Lower leg skin (tissue), 3 donors: Measurements from ENCODE around the gene NTN4.

ENCODE experiments used
- POLR2A ChIP-seq, 2 donors: fragments of 450-650 bp; IDR thresholded peaks; one replicate each; pipeline ENCODE4 v1.6.1; 2016 to 2017; ENCODE audit warnings: antibody characterized with exemption in 2 of 2, mild to moderate bottlenecking in 1 of 2, moderate library complexity in 1 of 2
- TF ChIP-seq, protein P1 (sequence below), 3 donors: fragments of 450-650 bp; IDR thresholded peaks; one replicate each; pipeline ENCODE4 v1.5.1; 2016; ENCODE audit warnings: antibody characterized with exemption in 3 of 3, mild to moderate bottlenecking in 3 of 3, moderate library complexity in 2 of 3

DNA sequence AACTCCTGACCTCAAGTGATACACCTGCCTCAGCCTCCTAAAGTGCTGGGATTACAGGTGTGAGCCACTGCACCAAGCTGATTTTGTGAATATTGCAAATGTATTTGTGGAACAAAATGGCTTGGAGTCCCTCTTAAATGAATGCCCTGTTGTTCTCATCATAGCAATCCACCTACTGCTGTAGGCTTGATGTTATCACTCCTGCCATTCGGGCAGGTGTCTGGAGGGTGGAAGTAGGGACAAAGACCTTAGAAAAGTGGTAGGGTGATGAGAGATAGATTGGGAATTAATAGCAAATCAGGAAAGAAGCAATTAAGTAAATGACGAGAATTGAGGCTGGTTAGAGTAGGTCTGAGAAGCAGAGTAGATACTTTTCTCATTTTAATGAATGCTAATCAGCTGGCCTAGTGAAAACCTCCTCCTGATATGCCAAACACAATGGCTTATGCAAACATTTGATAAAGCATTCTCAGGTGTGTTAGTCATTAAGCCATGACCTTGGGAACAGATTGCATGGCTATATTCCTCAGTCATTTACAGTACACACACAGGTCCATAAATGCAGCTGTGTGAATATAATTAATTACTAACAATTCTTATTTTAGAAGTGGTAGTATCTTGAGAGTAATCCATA lies 178.8 kb downstream of the NTN4 start:
- TF ChIP-seq, protein P1, sequence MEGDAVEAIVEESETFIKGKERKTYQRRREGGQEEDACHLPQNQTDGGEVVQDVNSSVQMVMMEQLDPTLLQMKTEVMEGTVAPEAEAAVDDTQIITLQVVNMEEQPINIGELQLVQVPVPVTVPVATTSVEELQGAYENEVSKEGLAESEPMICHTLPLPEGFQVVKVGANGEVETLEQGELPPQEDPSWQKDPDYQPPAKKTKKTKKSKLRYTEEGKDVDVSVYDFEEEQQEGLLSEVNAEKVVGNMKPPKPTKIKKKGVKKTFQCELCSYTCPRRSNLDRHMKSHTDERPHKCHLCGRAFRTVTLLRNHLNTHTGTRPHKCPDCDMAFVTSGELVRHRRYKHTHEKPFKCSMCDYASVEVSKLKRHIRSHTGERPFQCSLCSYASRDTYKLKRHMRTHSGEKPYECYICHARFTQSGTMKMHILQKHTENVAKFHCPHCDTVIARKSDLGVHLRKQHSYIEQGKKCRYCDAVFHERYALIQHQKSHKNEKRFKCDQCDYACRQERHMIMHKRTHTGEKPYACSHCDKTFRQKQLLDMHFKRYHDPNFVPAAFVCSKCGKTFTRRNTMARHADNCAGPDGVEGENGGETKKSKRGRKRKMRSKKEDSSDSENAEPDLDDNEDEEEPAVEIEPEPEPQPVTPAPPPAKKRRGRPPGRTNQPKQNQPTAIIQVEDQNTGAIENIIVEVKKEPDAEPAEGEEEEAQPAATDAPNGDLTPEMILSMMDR (IDR thresholded peaks at IDR 0.05), result no peak
- TF ChIP-seq POLR2A (IDR thresholded peaks at IDR 0.05), result no peak
